ENCODE data around the gene NBPF26.
A peak's percentile ranks its signal among the peaks of the same experiment; 100 is the strongest.
"Not testable (repeated sequence)": the region's sequence is repeated elsewhere in the genome, so short reads cannot be mapped to it uniquely, and the experiment has no call there.

NBPF26 gene

DNA sequence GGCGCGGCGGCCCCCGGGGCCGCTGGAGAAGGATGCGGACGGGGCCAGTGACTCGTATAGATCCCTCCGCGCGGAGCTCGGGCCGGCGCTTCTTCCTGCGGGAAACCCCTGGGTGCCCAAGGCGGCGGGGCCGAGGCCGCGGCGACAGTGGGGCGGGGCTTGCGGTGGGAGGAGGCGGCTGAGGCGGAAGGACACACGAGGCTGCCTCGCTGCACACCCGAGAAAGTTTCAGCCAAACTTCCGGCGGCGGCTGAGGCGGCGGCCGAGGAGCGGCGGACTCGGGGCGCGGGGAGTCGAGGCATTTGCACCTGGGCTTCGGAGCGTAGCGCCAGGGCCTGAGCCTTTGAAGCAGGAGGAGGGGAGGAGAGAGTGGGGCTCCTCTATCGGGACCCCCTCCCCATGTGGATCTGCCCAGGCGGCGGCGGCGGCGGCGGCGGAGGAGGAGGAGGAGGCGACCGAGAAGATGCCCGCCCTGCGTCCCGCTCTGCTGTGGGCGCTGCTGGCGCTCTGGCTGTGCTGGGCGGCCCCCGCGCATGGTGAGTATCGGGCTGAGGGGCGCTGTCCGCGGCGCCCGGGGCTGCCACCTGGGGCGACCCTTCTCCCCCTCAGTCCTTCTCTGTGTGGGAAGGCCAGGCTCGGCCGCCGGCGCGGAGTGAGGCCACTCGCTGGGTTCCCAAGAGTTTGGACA, at the start of gene NBPF26:
NBPF26 (plus strand) TSS at position 231 of the 688 bp plus-strand sequence.
- peak in 1 of 2 donors; percentile 49 for DNase-seq

GRCh38 chr1:120680106-120680819, 43.5 kb upstream of the NBPF26 start:
- not testable (repeated sequence) for DNase-seq

DNA sequence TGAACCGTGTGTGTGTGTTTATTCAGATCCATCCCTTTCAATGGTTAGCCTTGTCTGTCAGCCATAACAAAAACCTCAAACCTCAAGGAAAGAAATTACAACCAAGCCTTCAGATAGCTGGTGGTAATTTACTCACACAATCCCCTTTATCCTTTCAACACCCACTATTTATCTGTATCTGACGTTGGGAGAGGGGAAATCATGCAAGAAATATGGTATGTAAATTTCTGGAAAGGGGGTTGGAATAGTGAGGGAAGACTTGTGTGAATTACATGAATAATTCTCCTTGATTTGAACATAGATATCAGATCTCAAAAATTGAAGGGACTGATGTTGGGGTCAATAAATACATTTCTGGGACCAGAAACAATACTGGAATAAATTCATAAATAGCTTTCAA, 42.8 kb upstream of the NBPF26 start:
- DNase-seq, result not testable (repeated sequence)

DNA sequence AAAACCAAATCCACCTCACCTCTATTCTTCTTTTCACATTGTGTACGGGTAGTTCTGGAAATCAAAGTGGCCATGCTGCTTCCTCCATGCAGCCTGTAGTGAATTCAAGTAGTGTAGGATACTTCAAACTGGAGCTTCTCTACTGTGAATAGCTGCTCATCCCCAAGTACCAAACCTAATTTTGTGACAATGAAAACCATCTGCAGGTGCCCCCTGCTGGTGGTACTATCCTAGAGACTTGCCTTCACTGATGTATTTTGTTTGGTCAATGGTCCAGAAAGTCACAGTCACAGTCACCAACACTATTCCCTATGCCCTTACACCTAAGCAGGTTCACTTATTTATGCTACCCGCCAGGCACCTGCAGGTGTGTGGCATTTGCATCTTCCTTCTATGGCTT, 39.3 kb upstream of the NBPF26 start:
- not testable (repeated sequence) for DNase-seq

DNA sequence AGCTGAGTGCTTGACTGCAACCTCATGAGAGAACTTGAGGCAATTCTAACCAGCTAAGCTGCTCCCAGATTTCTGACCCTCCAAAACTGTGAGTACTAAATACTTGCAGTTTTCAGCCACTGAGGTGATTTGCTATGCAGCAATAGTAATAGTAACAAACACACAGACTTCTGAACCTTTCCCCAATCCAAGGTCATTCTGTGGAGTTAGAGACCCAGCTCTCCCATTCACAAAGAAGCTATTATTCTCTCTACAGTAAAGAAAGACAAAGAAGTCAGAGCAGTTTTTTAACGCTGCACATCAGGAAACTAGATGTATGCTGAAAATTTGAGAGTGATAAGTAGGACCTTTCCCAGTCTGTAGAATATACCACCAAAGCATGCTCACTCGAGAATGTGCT, 38.1 kb upstream of the NBPF26 start:
- DNase-seq, result not testable (repeated sequence)

DNA sequence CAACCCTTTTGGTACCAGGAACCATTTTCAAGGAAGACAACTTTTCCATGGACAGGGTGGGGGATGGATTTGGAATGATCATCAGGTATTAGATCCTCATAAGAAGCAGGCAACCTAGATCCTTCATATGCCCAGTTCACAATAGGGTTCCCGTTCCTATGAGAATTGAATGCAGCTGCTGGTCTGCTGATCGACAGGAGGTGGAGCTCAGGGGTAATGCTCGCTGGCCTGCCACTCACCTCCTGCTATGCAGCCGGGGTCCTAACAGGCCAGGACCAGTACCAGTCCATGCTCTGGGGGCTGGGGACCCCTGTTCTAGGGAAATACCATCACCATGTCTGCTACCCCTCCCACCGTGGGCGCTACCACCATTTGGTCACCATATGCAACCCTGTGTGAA, 36.5 kb upstream of the NBPF26 start:
- not testable (repeated sequence) for DNase-seq

DNA sequence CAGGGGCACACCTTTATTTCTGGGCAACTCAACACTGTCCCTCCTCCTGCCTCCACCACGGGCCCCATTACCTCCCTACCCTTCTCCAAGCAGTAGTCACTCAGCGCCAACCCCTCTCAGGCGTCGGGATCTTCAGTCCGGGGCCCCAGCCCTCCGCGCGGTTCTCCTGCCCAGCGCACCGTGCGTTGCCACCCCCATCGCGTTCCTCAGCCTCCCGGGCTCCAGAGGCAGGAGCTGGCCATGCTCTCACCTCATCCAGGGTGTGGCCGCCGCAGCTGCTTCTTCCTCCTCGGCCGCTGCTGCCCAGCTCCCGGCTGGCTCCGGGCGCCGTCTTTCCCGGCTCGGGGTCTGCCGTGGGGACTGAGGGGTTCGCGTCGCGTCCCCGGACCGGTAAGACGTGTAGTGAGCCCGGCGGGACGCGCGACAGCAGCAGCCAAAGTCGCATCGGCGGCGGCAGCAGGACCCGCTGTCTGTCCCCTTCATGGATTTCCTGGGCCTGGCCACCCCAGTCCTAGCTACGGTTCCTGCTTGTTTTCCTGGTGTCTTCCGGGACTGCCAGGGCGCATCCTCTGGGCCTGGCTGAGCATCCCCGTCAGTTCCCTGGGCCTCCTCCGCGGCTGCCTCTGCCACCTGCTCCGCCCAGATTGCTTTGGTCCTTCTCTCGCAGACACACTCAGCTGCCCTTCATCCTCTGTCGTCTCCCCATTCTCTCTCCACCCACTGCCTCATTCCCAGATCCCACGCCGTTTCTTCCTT, 22.8 kb upstream of the NBPF26 start:
- not testable (repeated sequence) for DNase-seq

DNA sequence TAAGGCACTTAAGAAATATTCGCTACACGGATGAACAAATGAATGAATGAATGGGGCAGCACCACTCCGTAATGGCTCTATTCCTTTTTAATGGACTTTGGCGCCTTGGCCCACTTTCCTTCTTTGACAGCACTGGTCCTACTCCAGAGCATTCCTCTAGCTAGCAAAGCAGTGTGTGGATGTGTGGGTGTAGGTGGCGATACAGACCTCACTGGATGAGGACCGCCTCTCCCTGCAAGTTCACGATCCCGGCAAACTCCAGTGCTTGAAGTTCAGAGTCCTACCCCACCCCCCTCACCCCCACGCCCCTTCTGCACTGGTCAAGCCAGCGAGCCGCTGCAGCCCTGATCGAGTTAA, 409 bp upstream of the NBPF26 start:
- not testable (repeated sequence) for DNase-seq

- not testable (repeated sequence) for DNase-seq
Measured at GRCh38 chr1:120724507-120724906, 762 bp downstream of the NBPF26 start.

DNA sequence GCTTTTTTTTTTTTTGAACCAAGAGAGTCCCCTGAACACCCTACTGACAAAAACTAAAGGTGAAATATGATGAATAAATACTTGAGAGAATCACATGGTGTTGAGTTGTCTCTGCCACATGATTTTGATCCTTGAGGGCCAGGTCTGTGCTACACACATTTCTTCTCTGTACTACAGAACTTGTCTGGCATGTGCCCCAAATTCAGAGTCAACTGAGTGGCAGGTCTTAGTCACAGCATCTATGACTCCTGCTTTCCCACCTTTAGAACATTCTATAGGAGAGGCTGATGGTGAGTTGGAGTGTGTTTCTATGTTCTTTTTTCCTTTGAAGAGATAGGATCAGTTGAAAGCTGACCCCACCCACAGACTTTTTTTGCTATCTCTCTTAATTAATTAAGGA, 5.1 kb downstream of the NBPF26 start:
- not testable (repeated sequence) for DNase-seq

DNA sequence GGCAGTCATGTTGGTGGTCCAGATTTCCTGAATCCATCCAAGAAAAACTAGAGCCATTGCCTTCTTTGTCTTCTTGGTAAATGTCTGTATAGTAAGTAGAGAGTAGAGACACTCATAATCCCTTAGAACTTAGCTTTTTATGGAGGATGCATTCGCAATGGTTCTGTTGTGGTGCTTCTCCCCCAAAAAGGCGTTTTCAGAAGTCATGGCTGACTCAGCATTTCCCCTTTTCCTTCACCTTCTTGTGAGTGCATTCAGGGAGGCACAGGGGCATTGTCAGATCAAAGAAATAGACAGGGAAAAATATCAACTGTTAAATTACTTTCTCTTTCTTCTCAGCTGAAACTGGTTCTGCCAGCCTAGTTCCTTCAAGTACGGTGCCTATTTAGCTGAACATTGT, 45.3 kb downstream of the NBPF26 start:
- DNase-seq, result not testable (repeated sequence)

- DNase-seq, result not testable (repeated sequence)
Measured at GRCh38 chr1:120805452-120805851, 81.7 kb downstream of the NBPF26 start.

DNA sequence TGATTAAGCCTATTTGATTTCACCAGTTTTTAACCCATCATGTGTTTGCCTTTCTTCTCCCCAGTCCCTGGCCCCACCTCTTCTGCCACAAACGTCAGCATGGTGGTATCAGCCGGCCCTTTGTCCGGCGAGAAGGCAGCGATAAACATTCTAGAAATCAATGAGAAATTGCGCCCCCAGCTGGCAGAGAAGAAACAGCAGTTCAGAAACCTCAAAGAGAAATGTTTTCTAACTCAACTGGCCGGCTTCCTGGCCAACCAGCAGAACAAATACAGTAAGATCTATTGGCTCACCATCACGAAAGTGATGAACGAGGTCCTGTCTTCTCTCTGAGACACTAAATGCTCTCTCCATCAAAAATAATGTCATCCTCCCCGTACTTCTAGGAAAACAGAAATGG, 88.1 kb downstream of the NBPF26 start:
- DNase-seq, result peak in 1 of 2 donors; percentile 31

DNA sequence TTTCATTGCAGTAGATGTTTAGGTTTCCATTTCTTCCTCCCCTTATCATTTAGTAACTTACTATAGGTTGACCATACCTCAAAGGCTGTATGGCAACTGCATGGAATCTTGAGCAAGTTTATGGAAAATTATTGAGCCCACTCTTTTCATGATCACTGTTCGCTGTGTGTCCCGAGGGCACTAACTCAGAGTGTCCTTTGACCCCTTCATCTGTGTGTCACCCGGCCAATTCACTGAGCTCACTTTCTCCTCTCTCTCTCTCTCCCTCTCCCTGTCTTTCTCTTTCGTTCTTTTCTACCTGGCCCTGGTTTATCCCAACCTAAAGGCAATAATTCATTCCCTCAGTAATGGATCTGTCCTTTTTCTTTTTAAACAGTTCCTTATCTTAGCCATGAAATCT, 101.3 kb downstream of the NBPF26 start:
- DNase-seq, result not testable (repeated sequence)

DNA sequence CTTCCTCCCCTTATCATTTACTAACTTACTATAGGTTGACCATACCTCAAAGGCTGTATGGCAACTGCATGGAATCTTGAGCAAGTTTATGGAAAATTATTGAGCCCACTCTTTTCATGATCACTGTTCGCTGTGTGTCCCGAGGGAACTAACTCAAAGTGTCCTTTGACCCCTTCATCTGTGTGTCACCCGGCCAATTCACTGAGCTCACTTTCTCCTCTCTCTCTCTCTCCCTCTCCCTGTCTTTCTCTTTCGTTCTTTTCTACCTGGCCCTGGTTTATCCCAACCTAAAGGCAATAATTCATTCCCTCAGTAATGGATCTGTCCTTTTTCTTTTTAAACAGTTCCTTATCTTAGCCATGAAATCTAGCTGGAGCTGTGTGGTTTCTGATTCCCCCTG, 102.9 kb downstream of the NBPF26 start:
- DNase-seq, result not testable (repeated sequence)

GRCh38 chr1:120844186-120844944, 120.6 kb downstream of the NBPF26 start:
- DNase-seq, result peak; percentile 12 to 66

GRCh38 chr1:120844945-120845330, 121.2 kb downstream of the NBPF26 start:
- DNase-seq, result not testable (repeated sequence)

DNA sequence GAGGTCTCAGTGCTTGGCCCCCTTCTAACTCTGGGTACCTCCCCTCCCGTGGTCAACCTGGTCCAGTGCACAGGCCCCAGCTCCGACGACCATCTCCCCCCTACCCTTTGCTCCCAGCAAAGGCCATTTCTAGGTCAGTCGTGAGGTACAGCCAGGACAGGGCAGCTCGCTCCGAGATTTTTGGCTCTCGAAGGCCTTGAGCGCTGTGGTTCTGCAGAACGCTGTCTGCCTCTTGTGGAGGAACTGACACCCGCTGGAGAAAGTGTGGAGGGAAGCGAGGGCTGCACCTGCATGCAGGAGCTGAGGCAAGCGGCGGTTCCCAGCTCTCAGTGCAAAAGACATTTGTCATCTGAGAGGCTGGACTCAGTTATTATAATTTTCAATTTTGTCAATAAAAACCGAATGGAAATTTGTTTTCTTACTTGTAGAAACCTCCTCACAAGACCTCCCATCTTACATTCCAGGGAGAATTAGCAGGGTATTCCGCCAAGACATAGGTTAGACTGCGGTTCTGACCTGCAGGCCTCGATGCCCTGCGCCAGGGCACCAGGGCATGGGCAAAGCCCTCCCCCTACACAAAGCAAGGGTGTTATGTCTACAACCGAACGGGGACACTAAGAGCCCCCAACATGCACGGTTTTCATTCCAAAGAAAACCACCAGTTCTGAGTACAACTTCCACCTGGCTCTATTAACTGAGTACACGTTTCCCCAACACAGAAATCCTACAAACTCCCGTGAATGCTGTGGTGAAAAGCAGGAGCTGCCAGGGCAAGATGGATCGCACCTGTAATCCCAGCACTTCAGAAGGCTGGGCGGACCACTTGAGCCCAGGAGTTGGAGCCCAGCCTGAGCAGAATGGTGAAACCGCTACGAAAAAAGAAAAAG, 125.9 kb downstream of the NBPF26 start:
- DNase-seq, result not testable (repeated sequence)

DNA sequence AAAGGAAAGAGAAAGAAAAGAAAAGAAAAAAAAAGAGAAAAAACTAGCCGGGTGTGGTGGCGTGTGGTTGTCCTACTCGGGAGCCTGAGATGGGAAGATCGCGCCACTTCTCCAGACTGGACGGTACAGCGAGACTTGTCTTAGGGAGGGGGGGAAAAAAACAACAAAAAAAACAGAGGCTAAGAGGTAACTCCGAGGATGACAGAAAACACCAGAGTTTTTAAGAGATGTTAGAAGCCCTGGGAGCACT, 126.5 kb downstream of the NBPF26 start:
- DNase-seq, result not testable (repeated sequence)

GRCh38 chr1:120850537-120851421, 127.0 kb downstream of the NBPF26 start:
- DNase-seq, result peak; percentile 22 to 64

GRCh38 chr1:120858144-120858543, 134.4 kb downstream of the NBPF26 start:
- not testable (repeated sequence) for DNase-seq
